HAP-1 (cell line): Measurements from ENCODE around the gene TWIST2.

Experiments used
- DNase-seq, 2 experiments: peaks; one replicate each; pipeline ENCODE4 v3.0.0-alpha.2; 2016 to 2020; ENCODE audit warnings: low spot score in 2 of 2
- H3K27me3 ChIP-seq: fragments of 250-450 bp; sonication (Bioruptor Pico); 2 replicates; pipeline ENCODE4 v1.5.1; 2020; ENCODE audit warnings: low read depth, mild to moderate bottlenecking, moderate library complexity
- H3K36me3 ChIP-seq: fragments of 250-450 bp; sonication (Bioruptor Pico); replicated peaks from 2 replicates; pipeline ENCODE4 v1.5.1; 2020; ENCODE audit warnings: mild to moderate bottlenecking
- H3K4me1 ChIP-seq: fragments of 250-450 bp; sonication (Bioruptor Pico); 2 replicates; pipeline ENCODE4 v1.5.1; 2020; ENCODE audit warnings: mild to moderate bottlenecking
- H3K4me3 ChIP-seq: fragments of 250-450 bp; sonication (Bioruptor Pico); 2 replicates; pipeline ENCODE4 v1.5.1; 2020; ENCODE audit warnings: mild to moderate bottlenecking, moderate library complexity
- H3K9me3 ChIP-seq: fragments of 250-450 bp; sonication (Bioruptor Pico); 2 replicates; pipeline ENCODE4 v1.5.1; 2020; ENCODE audit warnings: mild to moderate bottlenecking, moderate library complexity
- in situ Hi-C: fragments of 300-500 bp; cut with MboI; formaldehyde crosslinking; loops from 3 replicates; pipeline ENCODE4 v1.14.3; 2020; ENCODE audit warnings: low sequenced_read_pairs, inconsistent platforms, mixed read lengths

Gene TWIST2

DNA sequence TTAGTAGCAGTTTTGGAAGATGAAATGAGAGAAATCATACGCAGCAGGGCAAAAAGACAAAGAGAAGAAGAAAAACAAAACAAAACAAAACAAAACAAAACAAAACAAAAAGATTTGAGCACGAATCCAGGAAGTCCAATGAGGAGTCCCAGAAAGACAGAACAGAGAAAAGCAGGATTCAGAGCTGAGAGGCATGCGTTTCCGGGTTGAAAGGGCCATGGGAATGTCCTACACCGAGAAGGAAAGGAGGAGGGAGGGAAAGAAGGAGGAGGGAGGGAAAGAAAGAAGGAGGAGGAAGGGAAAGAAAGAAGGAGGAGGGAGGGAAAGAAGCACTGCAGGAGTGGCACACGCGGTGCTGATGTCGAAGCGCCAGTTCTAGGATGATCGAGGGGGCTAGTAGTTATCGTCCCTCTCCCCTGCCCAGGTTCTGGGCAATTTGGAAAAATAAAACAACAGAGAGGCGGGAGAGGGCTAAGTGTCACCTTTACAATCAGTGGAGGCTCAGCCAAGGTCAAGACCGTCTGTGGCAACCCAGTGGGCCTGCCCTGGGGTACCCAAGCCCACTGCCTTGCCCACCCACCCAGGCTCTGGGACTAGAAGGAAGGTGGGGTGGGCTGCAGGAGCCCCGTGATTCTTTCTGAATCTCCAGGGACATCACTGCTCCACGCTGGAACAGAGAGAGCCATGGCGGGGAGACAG, 68.4 kb downstream of the TWIST2 start:
- Histone ChIP-seq H3K36me3 (no peaks in the 10 kb centered on the region), H3K9me3 (no peaks in the 10 kb centered on the region), H3K4me1 (no peaks in the 10 kb centered on the region), H3K4me3 (no peak overlapping the region), H3K27me3 (no peaks in the 10 kb centered on the region)
- in situ Hi-C loops = no loop called here
- no peak for DNase-seq

DNA sequence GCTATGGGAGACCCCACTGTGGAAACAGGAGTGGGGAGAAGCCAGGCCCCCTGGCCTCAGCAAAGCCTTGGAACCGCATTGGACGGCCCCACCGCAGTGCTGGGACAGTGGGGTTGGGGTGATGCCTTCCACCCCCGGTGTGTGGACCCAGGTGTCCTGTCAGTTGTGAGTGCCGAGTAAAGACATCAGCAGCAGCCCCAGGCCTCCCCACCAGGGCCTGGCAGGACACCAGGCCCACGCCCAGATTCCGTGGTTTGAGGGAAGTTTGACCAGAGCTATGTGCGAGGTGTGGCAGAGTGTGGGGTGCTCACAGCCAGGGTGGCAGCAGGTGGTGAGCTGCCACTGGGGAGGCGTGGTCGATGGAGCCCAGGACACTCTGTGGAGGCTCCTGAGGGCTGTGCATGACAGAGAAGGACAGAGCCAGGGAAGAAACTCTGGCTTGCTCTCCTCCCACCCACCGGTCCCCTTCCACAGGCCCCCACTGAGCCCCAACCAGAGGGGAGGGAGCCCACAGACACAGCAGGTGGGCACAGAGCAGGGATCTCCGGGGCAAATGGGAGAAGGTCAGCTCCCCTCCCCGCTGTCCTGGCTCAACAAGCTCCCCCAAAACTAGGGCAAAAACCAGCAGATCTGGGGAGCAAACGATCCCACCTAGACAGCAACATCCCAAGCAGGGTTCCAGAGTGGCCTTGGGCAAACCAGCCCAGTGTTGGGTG, 69.1 kb downstream of the TWIST2 start:
- in situ Hi-C loops = no loop called here
- DNase-seq = no peak
- Histone ChIP-seq H3K9me3 (no peaks in the 10 kb centered on the region), H3K4me1 (no peaks in the 10 kb centered on the region), H3K36me3 (no peaks in the 10 kb centered on the region), H3K4me3 (no peak overlapping the region), H3K27me3 (no peaks in the 10 kb centered on the region)

DNA sequence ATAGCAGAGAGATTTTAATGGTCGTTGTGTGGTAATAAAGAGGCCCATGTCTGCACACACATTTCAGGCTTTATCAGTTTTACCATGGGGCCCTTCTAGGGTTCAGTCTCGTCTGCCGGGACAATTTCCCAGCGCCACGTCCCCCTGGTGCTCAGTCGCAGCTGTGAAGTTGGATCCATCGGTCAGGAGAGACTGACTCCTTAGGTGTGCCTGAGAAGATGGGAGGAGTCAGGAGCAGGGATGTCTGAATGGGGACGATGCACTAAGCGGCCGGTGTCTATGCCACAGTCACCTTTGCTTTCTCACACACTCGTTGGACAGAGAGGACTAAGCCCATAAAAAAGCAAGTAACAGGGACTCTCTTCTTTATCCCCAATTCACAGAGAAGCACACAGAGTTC, 71.4 kb downstream of the TWIST2 start:
- Histone ChIP-seq H3K4me1 (no peaks in the 10 kb centered on the region), H3K27me3 (no peaks in the 10 kb centered on the region), H3K36me3 (no peaks in the 10 kb centered on the region), H3K4me3 (no peak overlapping the region), H3K9me3 (no peaks in the 10 kb centered on the region)
- in situ Hi-C loops = no loop called here
- no peak for DNase-seq

- in situ Hi-C loops = no loop called here
- H3K4me1 ChIP-seq = no peaks in the 10 kb centered on the region
- DNase-seq = no peak
- no peaks in the 10 kb centered on the region for H3K36me3 ChIP-seq
- no peaks in the 10 kb centered on the region for H3K9me3 ChIP-seq
- H3K27me3 ChIP-seq = no peaks in the 10 kb centered on the region
- H3K4me3 ChIP-seq = no peak overlapping the region
These were observed 72.2 kb downstream of the TWIST2 start for GRCh38 chr2:238920053-238920452.

DNA sequence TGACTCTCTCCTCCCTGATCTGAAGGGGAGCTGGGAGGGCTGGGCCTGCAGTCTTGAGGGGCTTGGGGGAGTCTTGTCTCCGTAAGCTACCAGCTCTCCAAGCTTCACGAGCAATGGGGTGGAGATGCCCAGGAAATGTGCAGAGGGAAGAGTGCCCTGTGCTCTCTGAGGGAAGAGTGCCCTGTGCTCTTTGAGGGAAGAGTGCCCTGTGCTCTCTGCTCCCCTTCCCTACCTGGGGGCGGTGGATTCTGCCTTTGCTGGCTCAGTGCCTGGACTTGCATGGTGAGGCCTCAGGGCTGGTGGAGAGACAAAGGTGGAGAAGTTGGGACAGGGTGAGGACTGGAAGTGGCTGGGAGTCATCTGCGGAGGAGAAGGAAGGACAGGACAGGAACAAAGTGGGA, 72.7 kb downstream of the TWIST2 start:
- H3K4me1 ChIP-seq = no peaks in the 10 kb centered on the region
- H3K9me3 ChIP-seq = no peaks in the 10 kb centered on the region
- H3K4me3 ChIP-seq = no peak overlapping the region
- in situ Hi-C loops = no loop called here
- H3K36me3 ChIP-seq = no peaks in the 10 kb centered on the region
- DNase-seq = no peak
- no peaks in the 10 kb centered on the region for H3K27me3 ChIP-seq

DNA sequence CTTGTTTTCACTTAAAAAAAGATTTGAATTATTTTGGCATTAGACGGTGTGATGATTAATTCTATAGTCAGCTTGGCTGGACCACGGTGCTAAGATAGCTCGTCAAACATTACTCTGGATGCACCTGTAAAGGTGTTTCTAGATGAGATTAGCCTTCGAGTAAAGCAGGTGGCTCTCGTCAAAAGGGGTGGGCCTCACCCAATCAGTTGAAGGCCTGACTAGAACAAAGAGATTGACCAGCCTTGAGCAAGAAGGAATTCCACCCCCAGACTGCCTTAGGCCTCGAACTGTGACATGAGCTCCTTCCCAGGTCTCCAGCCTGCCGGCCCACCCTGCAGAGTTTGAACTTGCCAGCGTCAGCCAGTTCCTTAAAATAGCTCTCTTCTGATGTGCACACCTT, 73.4 kb downstream of the TWIST2 start:
- Histone ChIP-seq H3K36me3 (no peaks in the 10 kb centered on the region), H3K27me3 (no peaks in the 10 kb centered on the region), H3K4me3 (no peak overlapping the region), H3K9me3 (no peaks in the 10 kb centered on the region), H3K4me1 (no peaks in the 10 kb centered on the region)
- DNase-seq = no peak
- in situ Hi-C loops = no loop called here

GRCh38 chr2:238921681-238922319, 73.9 kb downstream of the TWIST2 start:
- Histone ChIP-seq H3K36me3 (no peaks in the 10 kb centered on the region), H3K9me3 (no peaks in the 10 kb centered on the region), H3K27me3 (no peaks in the 10 kb centered on the region), H3K4me3 (no peak overlapping the region), H3K4me1 (no peaks in the 10 kb centered on the region)
- DNase-seq = no peak
- in situ Hi-C loops = no loop called here

- in situ Hi-C loops = no loop called here
- Histone ChIP-seq H3K36me3 (no peaks in the 10 kb centered on the region), H3K9me3 (no peaks in the 10 kb centered on the region), H3K4me3 (no peak overlapping the region), H3K27me3 (no peaks in the 10 kb centered on the region), H3K4me1 (no peaks in the 10 kb centered on the region)
- DNase-seq = no peak
These were observed 74.5 kb downstream of the TWIST2 start for GRCh38 chr2:238922435-238922834.

DNA sequence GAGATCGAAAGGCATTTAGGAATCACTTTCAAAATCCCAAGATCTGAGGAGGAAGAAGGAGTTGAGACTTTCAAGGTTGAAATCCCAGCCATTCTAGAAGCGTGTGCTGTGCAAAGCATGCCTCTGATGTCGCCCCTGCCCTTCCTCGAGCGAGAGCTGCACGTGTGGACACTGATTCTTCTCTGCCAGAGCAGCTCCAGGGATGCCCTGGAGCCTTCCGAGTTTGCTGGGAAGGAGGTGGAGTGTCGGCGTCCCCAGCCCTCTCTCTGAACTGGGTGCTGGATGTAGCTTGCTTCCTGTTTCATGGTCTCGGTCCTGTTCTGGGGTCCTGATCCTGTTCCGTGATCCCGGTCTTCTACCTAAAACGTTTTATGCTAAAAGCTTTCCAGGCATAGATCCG, 76.1 kb downstream of the TWIST2 start:
- Histone ChIP-seq H3K9me3 (no peaks in the 10 kb centered on the region), H3K27me3 (no peaks in the 10 kb centered on the region), H3K4me1 (no peaks in the 10 kb centered on the region), H3K4me3 (no peak overlapping the region), H3K36me3 (no peaks in the 10 kb centered on the region)
- no peak for DNase-seq
- in situ Hi-C loops = no loop called here

- no peak for DNase-seq
- in situ Hi-C loops = no loop called here
- no peak overlapping the region for H3K4me3 ChIP-seq
These were observed 76.9 kb downstream of the TWIST2 start for GRCh38 chr2:238924796-238925195.

GRCh38 chr2:238925281-238925680, 77.4 kb downstream of the TWIST2 start:
- in situ Hi-C loops = no loop called here
- no peak for DNase-seq
- Histone ChIP-seq H3K4me1 (no peaks in the 10 kb centered on the region), H3K27me3 (no peaks in the 10 kb centered on the region), H3K36me3 (no peaks in the 10 kb centered on the region), H3K4me3 (no peak overlapping the region), H3K9me3 (no peaks in the 10 kb centered on the region)

More at GRCh38 chr2:238924796-238925195, 76.9 kb downstream of the TWIST2 start:
- Histone ChIP-seq H3K36me3 (no peaks in the 10 kb centered on the region), H3K4me1 (no peaks in the 10 kb centered on the region), H3K9me3 (no peaks in the 10 kb centered on the region), H3K27me3 (no peaks in the 10 kb centered on the region)

- no peaks in the 10 kb centered on the region for H3K4me1 ChIP-seq
- no peak overlapping the region for H3K4me3 ChIP-seq
- no peaks in the 10 kb centered on the region for H3K27me3 ChIP-seq
- DNase-seq = no peak
- H3K9me3 ChIP-seq = no peaks in the 10 kb centered on the region
- H3K36me3 ChIP-seq = no peaks in the 10 kb centered on the region
- in situ Hi-C loops = no loop called here
These were observed 78.1 kb downstream of the TWIST2 start for GRCh38 chr2:238925816-238926521.

DNA sequence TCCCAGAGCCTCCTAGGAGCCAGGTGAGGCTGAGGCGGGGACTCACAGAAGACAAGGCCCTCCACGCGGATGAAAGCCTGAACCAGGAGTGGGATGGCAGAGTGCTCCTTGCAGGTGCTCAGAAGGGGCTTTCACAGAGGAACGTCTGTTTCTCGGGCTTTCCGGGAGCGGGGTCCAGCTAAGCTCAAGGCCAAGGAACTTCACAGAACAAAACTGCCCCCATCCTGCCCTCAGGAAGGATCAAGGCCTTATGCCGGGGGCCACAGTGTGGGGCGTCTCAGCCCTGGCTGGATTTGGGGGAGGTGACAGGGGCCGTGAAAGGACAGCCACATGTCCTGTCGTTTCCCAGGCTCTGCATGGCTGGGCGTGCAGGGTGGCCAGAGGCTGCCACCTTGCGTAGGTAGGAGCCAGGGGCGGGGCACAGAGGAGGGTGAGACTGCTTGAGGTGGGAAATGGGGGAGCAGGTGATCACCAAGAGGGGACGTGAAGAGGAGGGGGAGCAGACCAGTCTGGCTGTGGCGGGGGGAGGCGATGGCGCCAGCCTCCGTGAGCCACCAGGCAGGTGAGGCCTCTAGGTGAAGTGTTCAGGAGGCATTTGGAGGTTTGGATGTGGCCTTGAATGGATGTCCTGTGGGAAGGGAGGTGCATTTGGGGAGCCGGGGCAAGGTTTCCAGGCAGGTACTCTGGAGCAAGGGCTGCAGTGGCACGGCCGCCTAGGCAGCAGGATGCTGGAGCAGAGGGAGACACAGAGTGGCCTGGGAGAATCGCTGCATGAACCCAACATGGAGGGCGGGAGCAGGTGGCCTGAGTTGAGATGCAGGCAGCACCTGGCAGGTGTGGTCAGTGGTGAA, 79.1 kb downstream of the TWIST2 start:
- Histone ChIP-seq H3K4me1 (no peaks in the 10 kb centered on the region), H3K36me3 (no peaks in the 10 kb centered on the region), H3K9me3 (no peaks in the 10 kb centered on the region), H3K4me3 (no peak overlapping the region), H3K27me3 (no peaks in the 10 kb centered on the region)
- DNase-seq = no peak
- in situ Hi-C loops = no loop called here
